ENCODE results near the gene POLD1. TPM values are rescaled to one million over a fixed set of nuclear protein-coding genes. Genes with fewer than 3 reads are reported as not detected.

The POLD1 gene
- total and polyA plus RNA-seq, 12 donors = 1.9 to 93.9 (median 17.8) TPM

DNA sequence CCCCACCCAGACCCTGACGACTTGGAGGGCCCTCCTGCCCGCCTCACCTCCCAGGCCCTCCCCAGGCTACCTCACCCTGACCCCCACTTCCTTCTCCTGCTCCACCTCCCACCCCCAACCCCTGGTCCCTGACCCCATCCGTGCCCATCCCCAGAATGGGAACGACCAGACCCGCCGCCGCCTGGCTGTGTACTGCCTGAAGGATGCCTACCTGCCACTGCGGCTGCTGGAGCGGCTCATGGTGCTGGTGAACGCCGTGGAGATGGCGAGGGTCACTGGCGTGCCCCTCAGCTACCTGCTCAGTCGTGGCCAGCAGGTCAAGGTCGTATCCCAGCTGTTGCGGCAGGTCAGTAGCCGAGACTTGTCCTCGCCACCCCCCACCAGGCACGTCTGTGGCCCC is 22.7 kb downstream of the POLD1 start:
- WGBS, 4 donors = 89 to 95% (median 92%) methylated on average over 7 to 19 of the region's 19 CpGs
- no peak for DNase-seq

DNA sequence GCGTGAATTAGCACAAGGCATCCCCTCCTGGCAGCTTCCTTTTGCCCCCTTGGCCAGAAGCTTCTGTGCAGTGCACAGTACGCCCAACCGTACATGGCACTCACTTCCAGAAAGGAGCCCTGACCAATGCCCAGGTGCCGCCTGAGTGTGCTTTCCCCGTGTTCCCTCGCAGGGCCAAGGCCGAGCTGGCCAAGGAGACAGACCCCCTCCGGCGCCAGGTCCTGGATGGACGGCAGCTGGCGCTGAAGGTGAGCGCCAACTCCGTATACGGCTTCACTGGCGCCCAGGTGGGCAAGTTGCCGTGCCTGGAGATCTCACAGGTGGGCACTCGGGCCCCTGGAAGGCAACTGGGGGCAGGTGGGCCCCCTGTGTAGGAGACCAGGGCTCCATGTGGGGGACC is 25.2 kb downstream of the POLD1 start:
- H3K4me1 ChIP-seq (replicated peaks in 1 of 2) = no peaks in the 10 kb centered on the region
- no peak overlapping the region for H3K27ac ChIP-seq
- H3K4me3 ChIP-seq = no peak overlapping the region
- H3K9me3 ChIP-seq (replicated peaks in 1 of 3) = no peaks in the 10 kb centered on the region
- intact Hi-C loops (cut with DNase I) = no loop called here
- DNase-seq = no peak
- H3K27me3 ChIP-seq = no peaks in the 10 kb centered on the region
- no peaks in the 10 kb centered on the region for H3K36me3 ChIP-seq (replicated peaks in 1 of 2)
- TF ChIP-seq POLR2A (IDR thresholded peaks at IDR 0.05) = no peak
- TF ChIP-seq, protein P1, sequence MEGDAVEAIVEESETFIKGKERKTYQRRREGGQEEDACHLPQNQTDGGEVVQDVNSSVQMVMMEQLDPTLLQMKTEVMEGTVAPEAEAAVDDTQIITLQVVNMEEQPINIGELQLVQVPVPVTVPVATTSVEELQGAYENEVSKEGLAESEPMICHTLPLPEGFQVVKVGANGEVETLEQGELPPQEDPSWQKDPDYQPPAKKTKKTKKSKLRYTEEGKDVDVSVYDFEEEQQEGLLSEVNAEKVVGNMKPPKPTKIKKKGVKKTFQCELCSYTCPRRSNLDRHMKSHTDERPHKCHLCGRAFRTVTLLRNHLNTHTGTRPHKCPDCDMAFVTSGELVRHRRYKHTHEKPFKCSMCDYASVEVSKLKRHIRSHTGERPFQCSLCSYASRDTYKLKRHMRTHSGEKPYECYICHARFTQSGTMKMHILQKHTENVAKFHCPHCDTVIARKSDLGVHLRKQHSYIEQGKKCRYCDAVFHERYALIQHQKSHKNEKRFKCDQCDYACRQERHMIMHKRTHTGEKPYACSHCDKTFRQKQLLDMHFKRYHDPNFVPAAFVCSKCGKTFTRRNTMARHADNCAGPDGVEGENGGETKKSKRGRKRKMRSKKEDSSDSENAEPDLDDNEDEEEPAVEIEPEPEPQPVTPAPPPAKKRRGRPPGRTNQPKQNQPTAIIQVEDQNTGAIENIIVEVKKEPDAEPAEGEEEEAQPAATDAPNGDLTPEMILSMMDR (IDR thresholded peaks at IDR 0.05) = no peak
- WGBS, 4 donors = 95 to 98% (median 98%) methylated on average over 15 to 17 of the region's 17 CpGs

More for the DNA sequence above, 22.7 kb downstream of the POLD1 start:
- H3K27me3 ChIP-seq = no peaks in the 10 kb centered on the region
- H3K9me3 ChIP-seq (replicated peaks in 1 of 3) = no peaks in the 10 kb centered on the region
- TF ChIP-seq, protein P1 (IDR thresholded peaks at IDR 0.05) = no peak
- no peak for TF ChIP-seq POLR2A (IDR thresholded peaks at IDR 0.05)
- no peaks in the 10 kb centered on the region for H3K4me1 ChIP-seq (replicated peaks in 1 of 2)
- intact Hi-C loops (cut with DNase I) = no loop called here
- H3K4me3 ChIP-seq = no peak overlapping the region
- H3K27ac ChIP-seq = no peak overlapping the region
- no peaks in the 10 kb centered on the region for H3K36me3 ChIP-seq (replicated peaks in 1 of 2)

DNA sequence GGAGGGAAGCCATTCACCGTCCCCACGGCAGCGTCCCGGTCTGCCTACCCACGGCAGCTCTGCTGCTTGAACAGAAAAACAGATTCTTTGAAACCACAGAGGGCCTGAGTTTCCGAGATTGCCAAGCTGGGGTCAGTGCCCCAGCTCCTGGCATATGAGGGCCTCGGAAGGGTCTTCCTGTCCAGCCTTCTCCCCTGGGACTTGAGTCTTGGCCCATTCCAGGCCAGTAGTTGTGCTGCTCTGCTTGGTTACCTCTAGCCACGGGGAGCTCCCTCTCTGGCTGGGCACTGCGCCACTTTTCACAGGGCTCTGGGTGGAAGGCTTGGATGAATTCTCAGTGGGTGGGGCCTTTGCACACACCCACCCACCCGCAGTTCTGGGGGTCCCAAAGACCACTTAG is 26.0 kb downstream of the POLD1 start:
- Histone ChIP-seq H3K4me1 (replicated peaks in 1 of 2) (no peaks in the 10 kb centered on the region), H3K36me3 (replicated peaks in 1 of 2) (no peaks in the 10 kb centered on the region), H3K4me3 (no peak overlapping the region), H3K27me3 (no peaks in the 10 kb centered on the region), H3K9me3 (replicated peaks in 1 of 3) (no peaks in the 10 kb centered on the region), H3K27ac (no peak overlapping the region)
- TF ChIP-seq, protein P1 (IDR thresholded peaks at IDR 0.05) = no peak
- no peak for TF ChIP-seq POLR2A (IDR thresholded peaks at IDR 0.05)
- intact Hi-C loops (cut with DNase I) = no loop called here
- no peak for DNase-seq
- 80 to 92% (median 90%) methylated on average over 1 to 10 of the region's 10 CpGs for WGBS, 4 donors

DNA sequence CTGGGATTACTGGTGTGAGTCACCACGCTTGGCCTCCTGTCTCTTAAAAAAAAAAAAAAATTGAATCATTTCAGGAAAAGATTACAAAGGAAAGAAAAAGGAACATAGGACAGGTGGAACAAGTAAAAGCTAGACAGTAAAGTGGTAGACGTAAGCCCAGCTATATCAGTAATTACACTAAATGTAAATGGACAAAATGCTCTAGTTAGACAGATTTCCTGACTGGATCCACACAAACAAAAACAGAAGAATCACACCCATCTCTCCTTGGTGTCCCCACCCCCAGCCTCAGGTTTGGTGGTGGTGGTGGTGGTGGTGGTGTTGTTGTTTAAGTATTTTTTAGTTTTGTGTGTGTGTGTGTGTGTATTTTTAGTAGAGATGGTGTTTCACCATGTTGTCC is 28.3 kb downstream of the POLD1 start:
- no peak for DNase-seq
- no peaks in the 10 kb centered on the region for H3K4me1 ChIP-seq (replicated peaks in 1 of 2)
- H3K9me3 ChIP-seq (replicated peaks in 1 of 3) = no peaks in the 10 kb centered on the region
- no peak overlapping the region for H3K27ac ChIP-seq
- no peak overlapping the region for H3K4me3 ChIP-seq
- no peaks in the 10 kb centered on the region for H3K36me3 ChIP-seq (replicated peaks in 1 of 2)
- WGBS, 4 donors = 97 to 100% (median 98%) methylated on average over 2 of the region's 2 CpGs
- TF ChIP-seq, protein P1 (IDR thresholded peaks at IDR 0.05) = no peak
- no peak for TF ChIP-seq POLR2A (IDR thresholded peaks at IDR 0.05)
- intact Hi-C loops (cut with DNase I) = no loop called here
- peaks cover 2% of the 10 kb centered on the region for H3K27me3 ChIP-seq
